Common myeloid progenitor, CD34-positive (primary cell): ENCODE measurements around the gene LYST.

Experiments
- CTCF ChIA-PET: fragments of 350-600 bp; sonication (Branson Sonifier 250); formaldehyde crosslinking; loops from one replicate; lab custom pipeline; 2021; ENCODE audit warnings: antibody characterized with exemption; lab: Charles Lee
- POLR2A ChIA-PET: fragments of 350-600 bp; sonication (Branson Sonifier 250); formaldehyde crosslinking; loops from one replicate; lab custom pipeline; 2021; ENCODE audit warnings: antibody characterized with exemption; lab: Charles Lee
- DNase-seq, 3 donors: peaks; one replicate each; pipeline versions ENCODE4 v3.0.0 to v3.0.0-alpha.2; 2013
- H3K27ac ChIP-seq, 2 experiments: 1 replicate in 1 of 2; 2 replicates in 1 of 2; pipeline ENCODE4 v1.7.0; 2013; ENCODE audit warnings: inconsistent platforms in 2 of 2, low read length in 2 of 2, mild to moderate bottlenecking in 2 of 2, low read depth in 1 of 2, moderate library complexity in 1 of 2; ENCODE audit not compliant: severe bottlenecking in 2 of 2, insufficient read depth in 1 of 2, poor library complexity in 1 of 2
- H3K27me3 ChIP-seq, 5 experiments: replicated peaks in 2 of 5; 1 replicate in 3 of 5; 2 replicates in 2 of 5; pipeline versions ENCODE4 v1.6.1 to v1.7.0; 2013; ENCODE audit warnings: low read length in 4 of 5, mild to moderate bottlenecking in 2 of 5, moderate library complexity in 2 of 5, inconsistent platforms in 1 of 5; ENCODE audit not compliant: insufficient read depth in 5 of 5, control insufficient read depth in 4 of 5
- H3K36me3 ChIP-seq, 4 experiments: 1 replicate in 2 of 4; 2 replicates in 2 of 4; pipeline versions ENCODE4 v1.6.1 to v1.7.0; 2013; ENCODE audit warnings: low read length in 3 of 4, control low read depth in 1 of 4, mild to moderate bottlenecking in 1 of 4; ENCODE audit not compliant: control insufficient read depth in 4 of 4, insufficient read depth in 4 of 4
- H3K4me1 ChIP-seq, 4 experiments: 1 replicate in 3 of 4; 2 replicates in 1 of 4; pipeline versions ENCODE4 v1.6.1 to v1.7.1; 2013; ENCODE audit warnings: low read length in 3 of 4, mild to moderate bottlenecking in 3 of 4, control low read depth in 1 of 4, inconsistent platforms in 1 of 4, moderate library complexity in 1 of 4; ENCODE audit not compliant: control insufficient read depth in 4 of 4, insufficient read depth in 4 of 4; ENCODE audit errors: control extremely low read depth in 1 of 4
- H3K4me3 ChIP-seq, 7 experiments: 1 replicate in 4 of 7; 2 replicates in 3 of 7; pipeline versions ENCODE4 v1.5.1 to v1.7.0; 2013; ENCODE audit warnings: mild to moderate bottlenecking in 7 of 7, low read length in 6 of 7, moderate library complexity in 6 of 7, inconsistent platforms in 2 of 7, low read depth in 2 of 7, control low read depth in 1 of 7; ENCODE audit not compliant: insufficient read depth in 4 of 7, control insufficient read depth in 1 of 7; ENCODE audit errors: extremely low read depth in 1 of 7
- H3K9me3 ChIP-seq, 5 experiments: 1 replicate in 4 of 5; 2 replicates in 1 of 5; pipeline versions ENCODE4 v1.6.1 to v1.7.1; 2013; ENCODE audit warnings: low read length in 4 of 5, mild to moderate bottlenecking in 2 of 5, inconsistent platforms in 1 of 5, low read depth in 1 of 5, moderate library complexity in 1 of 5; ENCODE audit not compliant: control insufficient read depth in 4 of 5, insufficient read depth in 2 of 5; ENCODE audit errors: control extremely low read depth in 1 of 5
- WGBS: methylation state at CpG from one replicate; pipeline ENCODE4 v1.1.5; 2013; ENCODE audit not compliant: insufficient coverage; 5-methylcytosine and 5-hydroxymethylcytosine counted together

Gene LYST

GRCh38 chr1:235703506-235703905 lies 163.2 kb downstream of the LYST start:
- POLR2A ChIA-PET: no interaction called here
- Histone ChIP-seq H3K36me3 (peaks cover 6 to 19% (median 11%) of the 10 kb centered on the region in 4 experiments), H3K4me1 (no peaks in the 10 kb centered on the region), H3K9me3 (no peaks in the 10 kb centered on the region), H3K4me3 (no peak overlapping the region), H3K27ac (no peak overlapping the region), H3K27me3 (no peaks in the 10 kb centered on the region)
- 100% methylated on average over 2 of the region's 2 CpGs for WGBS
- CTCF ChIA-PET: no interaction called here
- DNase-seq: no peak

- Histone ChIP-seq H3K36me3 (peaks cover 4 to 15% (median 11%) of the 10 kb centered on the region in 4 experiments), H3K4me3 (no peak overlapping the region), H3K9me3 (no peaks in the 10 kb centered on the region), H3K4me1 (no peaks in the 10 kb centered on the region), H3K27me3 (no peaks in the 10 kb centered on the region), H3K27ac (no peak overlapping the region)
- ChIA-PET CTCF (interaction anchor here (0.8 to 1.8 kb wide), 2 partner anchors 15 to 109 kb away, joined by 3 to 5 read pairs; no protein-coding TSS in a partner anchor), POLR2A (interaction anchor here (0.6 kb wide), 1 partner anchor 26 kb away, joined by 4 read pairs; no protein-coding TSS in a partner anchor)
- DNase-seq: no peak
- WGBS: 99% methylated on average over 9 of the region's 9 CpGs
Measured at GRCh38 chr1:235702412-235702811, 164.3 kb downstream of the LYST start.

- POLR2A ChIA-PET: no interaction called here
- H3K36me3 ChIP-seq: peaks cover 9 to 25% (median 20%) of the 10 kb centered on the region in 4 experiments
- H3K4me3 ChIP-seq: no peak overlapping the region
- H3K4me1 ChIP-seq: no peaks in the 10 kb centered on the region
- 85% methylated on average over 2 of the region's 2 CpGs for WGBS
- H3K27me3 ChIP-seq: no peaks in the 10 kb centered on the region
- no peaks in the 10 kb centered on the region for H3K9me3 ChIP-seq
- no peak overlapping the region for H3K27ac ChIP-seq
- DNase-seq: no peak
- CTCF ChIA-PET: no interaction called here
Measured at GRCh38 chr1:235697508-235697907, 169.2 kb downstream of the LYST start.

GRCh38 chr1:235689356-235689755 lies 177.3 kb downstream of the LYST start:
- Histone ChIP-seq H3K27me3 (no peaks in the 10 kb centered on the region), H3K36me3 (peaks cover 0 to 12% (median 6%) of the 10 kb centered on the region in 4 experiments), H3K4me3 (no peak overlapping the region), H3K4me1 (no peaks in the 10 kb centered on the region), H3K9me3 (no peaks in the 10 kb centered on the region), H3K27ac (no peak overlapping the region)
- ChIA-PET CTCF (no interaction called here), POLR2A (no interaction called here)
- no CpG with 5 or more reads among the region's 4 CpGs for WGBS
- DNase-seq: no peak

GRCh38 chr1:235688096-235688495 lies 178.6 kb downstream of the LYST start:
- H3K4me3 ChIP-seq: no peak overlapping the region
- 100% methylated on average over 2 of the region's 3 CpGs for WGBS
- H3K36me3 ChIP-seq: peaks cover 0 to 10% (median 4%) of the 10 kb centered on the region in 4 experiments
- POLR2A ChIA-PET: no interaction called here
- CTCF ChIA-PET: no interaction called here
- no peaks in the 10 kb centered on the region for H3K27me3 ChIP-seq
- no peaks in the 10 kb centered on the region for H3K9me3 ChIP-seq
- no peak for DNase-seq
- H3K4me1 ChIP-seq: no peaks in the 10 kb centered on the region
- no peak overlapping the region for H3K27ac ChIP-seq

GRCh38 chr1:235683653-235684052 lies 183.1 kb downstream of the LYST start:
- no peaks in the 10 kb centered on the region for H3K27me3 ChIP-seq
- WGBS: no CpG with 5 or more reads among the region's 1 CpG
- H3K36me3 ChIP-seq: peaks cover 0 to 4% (median 0%) of the 10 kb centered on the region in 4 experiments
- no peaks in the 10 kb centered on the region for H3K9me3 ChIP-seq
- no peak overlapping the region for H3K27ac ChIP-seq
- no peak overlapping the region for H3K4me3 ChIP-seq
- H3K4me1 ChIP-seq: no peaks in the 10 kb centered on the region
- no peak for DNase-seq
- ChIA-PET POLR2A (interaction anchor here (0.6 kb wide), 1 partner anchor 330 kb away, joined by 3 read pairs; no protein-coding TSS in a partner anchor), CTCF (interaction anchor here (0.7 kb wide), 2 partner anchors 196 to 563 kb away, joined by 3 read pairs; no protein-coding TSS in a partner anchor)

- Histone ChIP-seq H3K9me3 (no peaks in the 10 kb centered on the region), H3K27ac (no peak overlapping the region), H3K36me3 (peaks cover 0 to 5% (median under 1%) of the 10 kb centered on the region in 4 experiments), H3K4me1 (no peaks in the 10 kb centered on the region), H3K27me3 (no peaks in the 10 kb centered on the region), H3K4me3 (no peak overlapping the region)
- POLR2A ChIA-PET: no interaction called here
- CTCF ChIA-PET: no interaction called here
- DNase-seq: no peak
- 97% methylated on average over 3 of the region's 3 CpGs for WGBS
Measured at GRCh38 chr1:235682216-235682615, 184.5 kb downstream of the LYST start.
